Rectal smooth muscle tissue (tissue), 1 donor: ENCODE measurements around the gene ABCC2.
"Not testable (repeated sequence)": the region's sequence is repeated elsewhere in the genome, so short reads cannot be mapped to it uniquely, and the experiment has no call there.

Source experiments
- H3K27ac ChIP-seq: one replicate; pipeline ENCODE4 v1.7.0; 2013; ENCODE audit warnings: low read depth, low read length, inconsistent platforms
- H3K27me3 ChIP-seq: one replicate; pipeline ENCODE4 v1.7.0; 2013; ENCODE audit warnings: low read length; ENCODE audit not compliant: control insufficient read depth, insufficient read depth
- H3K36me3 ChIP-seq: one replicate; pipeline ENCODE4 v1.7.0; 2013; ENCODE audit warnings: low read length; ENCODE audit not compliant: control insufficient read depth, insufficient read depth
- H3K4me1 ChIP-seq: one replicate; pipeline ENCODE4 v1.7.0; 2013; ENCODE audit warnings: low read length; ENCODE audit not compliant: control insufficient read depth, insufficient read depth
- H3K4me3 ChIP-seq: one replicate; pipeline ENCODE4 v1.7.0; 2013; ENCODE audit warnings: low read length
- H3K9ac ChIP-seq: one replicate; pipeline ENCODE4 v1.7.0; 2013; ENCODE audit warnings: low read length

Gene ABCC2

GRCh38 chr10:99782447-99783286 is at the start of gene ABCC2:
Gene ABCC2 (plus strand): TSS chr10:99782640. CDS start chr10:99782845, 205 bp downstream.
- Histone ChIP-seq H3K27me3 (no peaks in the 10 kb centered on the region), H3K4me1 (peaks cover 4% of the 10 kb centered on the region), H3K27ac (no peak within 1 kb of the TSS), H3K9ac (no peak within 1 kb of the TSS), H3K36me3 (no peaks in the 10 kb centered on the region), H3K4me3 (no peak within 1 kb of the TSS)

GRCh38 chr10:99733366-99733765 is 49.1 kb upstream of the ABCC2 start:
- Histone ChIP-seq H3K4me1 (peaks cover 7% of the 10 kb centered on the region), H3K27me3 (no peaks in the 10 kb centered on the region), H3K36me3 (no peaks in the 10 kb centered on the region), H3K9ac (no peak overlapping the region), H3K27ac (no peak overlapping the region), H3K4me3 (peak overlapping the region; percentile 35)

- H3K4me1 ChIP-seq, H3K9ac ChIP-seq, H3K27ac ChIP-seq, H3K27me3 ChIP-seq, H3K36me3 ChIP-seq, H3K4me3 ChIP-seq: not testable (repeated sequence)
Measured at GRCh38 chr10:99734111-99734510, 48.3 kb upstream of the ABCC2 start.

GRCh38 chr10:99740260-99740659 is 42.2 kb upstream of the ABCC2 start:
- H3K27me3 ChIP-seq, result no peaks in the 10 kb centered on the region
- no peak overlapping the region for H3K4me3 ChIP-seq
- H3K9ac ChIP-seq, result no peak overlapping the region
- no peaks in the 10 kb centered on the region for H3K4me1 ChIP-seq
- no peak overlapping the region for H3K27ac ChIP-seq
- H3K36me3 ChIP-seq, result peaks cover 31% of the 10 kb centered on the region

GRCh38 chr10:99740933-99741559 is 41.4 kb upstream of the ABCC2 start:
- no peak overlapping the region for H3K9ac ChIP-seq
- H3K27me3 ChIP-seq, result no peaks in the 10 kb centered on the region
- no peak overlapping the region for H3K4me3 ChIP-seq
- H3K36me3 ChIP-seq, result peaks cover 31% of the 10 kb centered on the region
- no peak overlapping the region for H3K27ac ChIP-seq
- no peaks in the 10 kb centered on the region for H3K4me1 ChIP-seq

GRCh38 chr10:99742254-99742653 is 40.2 kb upstream of the ABCC2 start:
- H3K4me1 ChIP-seq, result no peaks in the 10 kb centered on the region
- no peak overlapping the region for H3K9ac ChIP-seq
- H3K4me3 ChIP-seq, result no peak overlapping the region
- H3K27me3 ChIP-seq, result no peaks in the 10 kb centered on the region
- peaks cover 37% of the 10 kb centered on the region for H3K36me3 ChIP-seq
- no peak overlapping the region for H3K27ac ChIP-seq

- no peaks in the 10 kb centered on the region for H3K4me1 ChIP-seq
- H3K27ac ChIP-seq, result no peak overlapping the region
- H3K4me3 ChIP-seq, result no peak overlapping the region
- no peak overlapping the region for H3K9ac ChIP-seq
- H3K27me3 ChIP-seq, result no peaks in the 10 kb centered on the region
- peaks cover 38% of the 10 kb centered on the region for H3K36me3 ChIP-seq
Measured at GRCh38 chr10:99742701-99743100, 39.7 kb upstream of the ABCC2 start.

GRCh38 chr10:99743841-99744240 is 38.6 kb upstream of the ABCC2 start:
- H3K4me1 ChIP-seq, result no peaks in the 10 kb centered on the region
- no peaks in the 10 kb centered on the region for H3K27me3 ChIP-seq
- H3K9ac ChIP-seq, result no peak overlapping the region
- H3K4me3 ChIP-seq, result no peak overlapping the region
- H3K27ac ChIP-seq, result no peak overlapping the region
- peaks cover 38% of the 10 kb centered on the region for H3K36me3 ChIP-seq

GRCh38 chr10:99746166-99746565 is 36.3 kb upstream of the ABCC2 start:
- not testable (repeated sequence) for H3K4me1 ChIP-seq, H3K27ac ChIP-seq, H3K4me3 ChIP-seq, H3K9ac ChIP-seq, H3K27me3 ChIP-seq
- peaks cover 25% of the 10 kb centered on the region for H3K36me3 ChIP-seq

- H3K4me1 ChIP-seq, result no peaks in the 10 kb centered on the region
- H3K27ac ChIP-seq, result no peak overlapping the region
- H3K4me3 ChIP-seq, result no peak overlapping the region
- H3K36me3 ChIP-seq, result peaks cover 13% of the 10 kb centered on the region
- no peaks in the 10 kb centered on the region for H3K27me3 ChIP-seq
- H3K9ac ChIP-seq, result no peak overlapping the region
Measured at GRCh38 chr10:99748823-99749451, 33.5 kb upstream of the ABCC2 start.

- no peak overlapping the region for H3K9ac ChIP-seq
- H3K36me3 ChIP-seq, result peaks cover 16% of the 10 kb centered on the region
- no peaks in the 10 kb centered on the region for H3K4me1 ChIP-seq
- no peak overlapping the region for H3K27ac ChIP-seq
- H3K4me3 ChIP-seq, result no peak overlapping the region
- H3K27me3 ChIP-seq, result no peaks in the 10 kb centered on the region
Measured at GRCh38 chr10:99750641-99751040, 31.8 kb upstream of the ABCC2 start.

- Histone ChIP-seq H3K9ac (no peak overlapping the region), H3K36me3 (peaks cover 11% of the 10 kb centered on the region), H3K27ac (no peak overlapping the region), H3K4me1 (no peaks in the 10 kb centered on the region), H3K27me3 (no peaks in the 10 kb centered on the region), H3K4me3 (no peak overlapping the region)
Measured at GRCh38 chr10:99754670-99755069, 27.8 kb upstream of the ABCC2 start.
